Skin of body (tissue), 3 donors: Measurements from ENCODE around the gene MPRIP. TPM values are rescaled to one million over a fixed set of nuclear protein-coding genes. Genes with fewer than 3 reads are reported as not detected.
A peak's percentile ranks its signal among the peaks of the same experiment; 100 is the strongest.

ENCODE experiments used
- DNase-seq: peaks from one replicate; lab custom pipeline; 2025; lab: John Stamatoyannopoulos, UW
- small RNA-seq: library from RNA; depleted of rRNA; stranded (forward); fragments of <200 nt; gene quantifications from one replicate; pipeline ENCODE3, GENCODE V24; 2014; ENCODE audit warnings: low replicate concordance
- total RNA-seq: library from RNA; depleted of rRNA; stranded (reverse); fragments of >200 nt; gene quantifications from one replicate; pipeline ENCODE4 v1.2.3, GENCODE V29; 2014

Gene MPRIP
- total RNA-seq, 1 donor from 2014 or later = 103 TPM

DNA sequence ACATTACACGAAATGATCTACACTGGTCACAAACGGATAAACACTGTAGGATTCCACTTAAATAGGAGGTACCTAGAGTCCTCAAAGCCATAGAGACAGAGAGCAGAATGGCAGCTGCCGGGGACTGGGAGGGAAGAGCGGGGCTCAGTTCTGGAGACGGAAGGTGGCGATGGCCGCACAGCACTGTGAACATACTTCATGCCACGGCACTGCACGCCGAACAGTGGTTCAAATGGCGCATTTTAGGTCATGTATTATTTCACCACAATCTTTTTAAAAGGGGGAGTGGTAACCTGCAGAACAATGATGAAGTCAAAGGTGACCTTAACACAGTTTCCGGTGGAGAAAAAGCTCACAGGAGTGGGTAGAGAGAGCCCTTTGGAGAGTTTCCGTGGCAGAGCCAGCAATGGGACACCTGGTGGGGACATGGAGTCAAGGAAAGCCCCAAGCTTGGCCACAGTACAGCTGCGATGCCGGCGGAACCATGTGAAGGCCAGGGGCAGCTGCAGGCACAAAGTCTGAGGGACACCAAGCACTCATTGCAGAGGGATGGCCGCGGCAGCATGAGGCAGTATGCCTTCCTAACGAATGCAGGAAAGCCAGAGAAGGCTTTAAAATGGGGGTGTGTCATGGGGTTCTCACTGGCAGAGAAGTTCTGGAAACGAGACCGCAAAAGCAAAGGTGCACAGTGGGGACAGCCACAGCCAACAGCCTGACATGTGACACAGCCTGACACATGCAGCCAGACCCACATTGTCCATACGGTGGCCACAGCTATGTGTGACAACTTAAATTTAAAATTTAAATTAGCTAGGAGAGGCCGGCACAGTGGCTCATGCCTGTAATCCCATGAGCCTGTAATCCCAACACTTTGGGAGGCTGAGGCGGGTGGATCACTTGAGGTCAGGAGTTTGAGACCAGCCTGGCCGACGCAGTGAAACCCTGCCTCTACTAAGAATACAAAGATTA is 187.4 kb downstream of the MPRIP start:
- DNase-seq = no peak

DNA sequence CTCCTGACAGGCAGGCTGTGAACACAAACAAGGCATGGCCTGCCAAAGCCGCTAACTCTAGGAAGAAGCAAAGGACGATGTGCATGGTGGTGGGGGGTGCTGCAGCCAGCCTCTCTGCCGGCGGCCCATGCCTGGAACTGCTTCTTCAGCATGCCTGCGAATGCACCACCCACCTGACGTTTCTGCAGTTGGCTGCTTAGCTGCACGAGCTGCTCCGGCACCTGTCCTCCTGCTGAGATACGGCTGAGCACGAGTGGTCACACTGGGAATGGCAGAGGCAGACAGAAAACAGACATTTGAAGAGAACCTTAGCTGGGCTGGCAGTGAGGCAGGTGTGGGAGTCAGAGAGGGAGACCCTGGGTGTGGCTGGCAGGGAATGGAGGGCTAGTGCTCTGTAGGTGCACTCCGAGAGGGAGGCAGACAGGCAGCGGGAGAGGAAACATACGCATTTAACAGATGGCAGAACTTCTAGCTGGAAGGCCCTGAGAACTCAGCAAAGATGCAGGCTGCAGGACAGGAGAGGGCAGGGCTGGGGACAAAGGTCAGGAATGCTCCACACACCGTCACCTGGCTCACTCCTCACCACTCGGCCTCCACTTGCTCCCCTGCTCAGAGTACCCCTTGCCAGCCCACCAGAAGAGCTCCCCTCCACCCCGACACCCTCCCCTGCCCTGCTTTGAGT is 189.5 kb downstream of the MPRIP start:
- no peak for DNase-seq

DNA sequence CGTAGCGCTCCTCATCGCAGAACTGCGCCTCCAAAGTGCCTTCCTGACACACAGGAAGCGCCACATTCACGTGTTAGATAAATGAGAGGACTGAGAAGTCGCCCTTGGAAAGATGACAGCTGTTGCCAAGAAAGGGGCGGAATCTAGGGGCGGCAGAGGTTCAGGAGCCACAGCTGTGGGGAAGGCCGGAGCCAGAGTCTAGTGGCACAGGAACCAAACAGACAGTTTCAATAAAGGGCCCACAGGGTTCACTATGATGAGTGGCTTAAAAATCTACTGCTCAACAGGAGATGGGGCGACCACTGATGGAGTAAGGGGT is 190.0 kb downstream of the MPRIP start:
- no peak for DNase-seq

DNA sequence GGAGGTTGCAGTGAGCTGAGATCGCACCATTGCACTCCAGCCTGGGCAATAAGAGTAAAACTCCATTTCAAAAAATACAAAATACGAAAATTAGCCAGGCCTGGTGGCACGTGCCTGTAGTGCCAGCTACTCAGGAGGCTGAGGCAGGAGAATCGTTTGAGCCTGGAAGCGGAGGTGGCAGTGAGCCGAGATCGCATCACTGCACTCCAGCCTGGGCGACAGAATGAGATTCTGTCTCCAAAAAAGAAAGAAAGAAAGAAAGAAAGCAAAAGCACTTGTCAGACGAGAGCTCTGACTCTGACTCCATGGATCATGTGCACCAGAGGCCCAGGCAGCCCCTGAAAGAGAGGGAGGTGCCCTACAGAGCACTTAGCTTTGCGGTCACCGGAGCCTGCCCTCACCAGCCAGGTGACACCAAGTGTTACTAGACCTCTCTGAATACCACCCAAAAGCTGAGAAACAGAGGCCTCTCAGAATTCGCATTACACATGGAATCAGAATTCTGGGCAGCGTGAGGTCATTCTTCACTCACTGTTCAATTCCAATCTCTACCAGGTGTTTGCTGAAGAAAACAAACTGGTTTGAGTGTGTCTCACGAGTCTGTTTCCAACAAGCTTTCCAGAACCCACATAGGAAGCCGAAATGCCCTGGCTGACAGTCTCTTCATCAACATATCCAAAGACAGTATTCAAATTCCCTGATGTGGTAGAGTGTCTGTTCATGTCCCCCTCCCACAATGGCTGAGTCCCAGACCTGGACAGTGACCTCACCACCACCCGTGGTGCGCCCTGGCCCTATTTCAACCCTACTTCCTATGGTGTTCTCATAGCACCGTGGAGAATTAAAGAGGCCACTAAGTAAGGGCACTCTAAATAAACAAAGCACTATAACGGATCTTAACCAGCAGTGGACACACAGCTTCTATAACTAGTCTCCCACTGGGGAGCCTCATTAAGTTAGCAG is 193.2 kb downstream of the MPRIP start:
- DNase-seq = no peak

DNA sequence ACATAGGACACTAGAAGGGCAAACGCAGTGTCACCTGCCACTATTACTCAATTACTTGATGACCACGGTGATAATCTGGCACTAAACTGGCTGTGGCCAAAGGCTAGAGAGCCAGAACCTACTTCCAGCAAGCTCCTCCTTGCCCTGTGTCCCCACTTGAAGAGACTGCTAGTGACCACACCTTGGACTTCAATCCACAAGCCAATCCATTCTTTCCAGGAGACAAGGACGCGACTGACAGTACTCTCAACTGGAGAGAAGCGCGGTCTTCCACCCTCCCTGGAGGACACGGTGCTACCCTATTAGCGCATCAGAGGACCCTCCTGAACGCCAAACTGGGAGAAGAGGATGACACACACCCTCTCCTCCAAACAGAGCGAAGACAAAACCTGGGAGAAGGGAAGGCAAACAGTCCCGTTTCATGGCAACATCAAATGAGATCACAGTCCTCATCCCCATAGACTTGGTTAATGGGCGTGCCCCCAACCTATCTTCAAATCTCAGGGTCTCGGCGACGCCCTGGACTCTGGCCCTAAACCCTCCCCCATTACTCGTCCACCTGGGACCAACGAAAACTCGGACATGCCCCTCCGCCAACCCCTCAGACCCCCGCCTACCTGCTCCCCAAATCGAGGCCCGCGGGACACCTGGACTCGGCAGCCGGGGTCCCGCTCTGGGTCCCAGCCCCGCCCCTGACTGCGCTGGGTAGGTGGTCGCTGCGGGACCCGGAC is 194.2 kb downstream of the MPRIP start:
- no peak for DNase-seq

DNA sequence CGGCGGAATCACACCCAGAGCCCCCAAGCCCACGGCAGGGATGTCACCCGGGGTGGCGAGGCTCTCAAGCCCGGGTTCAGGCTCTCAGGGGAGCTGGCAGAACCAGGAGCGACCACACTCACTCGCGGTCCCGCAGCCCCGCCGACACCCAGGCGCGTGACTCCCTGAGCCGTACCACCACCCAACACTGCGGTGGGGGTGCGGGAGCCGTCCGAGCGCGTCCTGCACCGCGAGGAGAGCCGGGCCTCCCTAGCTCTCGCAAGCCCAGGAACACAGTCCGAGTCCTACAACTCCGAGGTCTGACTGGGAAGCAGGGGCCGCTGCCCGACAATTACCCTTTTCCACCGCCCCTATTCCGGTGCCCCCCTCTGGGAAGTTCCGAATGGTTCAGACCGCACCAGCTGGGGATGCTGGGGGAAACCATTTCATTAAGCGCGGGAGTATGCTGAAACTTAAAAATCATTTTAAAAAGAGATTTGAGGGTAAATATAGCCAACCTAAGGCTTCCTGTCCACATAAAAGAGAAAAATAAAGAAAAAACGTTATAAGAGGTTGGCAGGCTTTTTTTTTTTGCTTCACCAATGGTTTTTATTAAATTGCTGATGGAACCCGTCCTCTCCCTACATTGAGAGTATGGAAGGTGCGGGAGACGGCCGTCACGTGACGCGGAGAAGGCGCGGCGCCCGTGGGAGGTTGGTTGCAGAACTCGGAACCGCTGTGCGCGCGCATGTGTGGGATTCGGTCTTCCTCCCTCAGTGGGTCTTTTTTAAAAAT is 195.0 kb downstream of the MPRIP start, which contains the start of gene FLCN:
Gene FLCN (minus strand): TSS at position 143 of the 774 bp plus-strand sequence. CDS start 9,031 bp downstream, outside the sequence.
- DNase-seq = peak; percentile 94

DNA sequence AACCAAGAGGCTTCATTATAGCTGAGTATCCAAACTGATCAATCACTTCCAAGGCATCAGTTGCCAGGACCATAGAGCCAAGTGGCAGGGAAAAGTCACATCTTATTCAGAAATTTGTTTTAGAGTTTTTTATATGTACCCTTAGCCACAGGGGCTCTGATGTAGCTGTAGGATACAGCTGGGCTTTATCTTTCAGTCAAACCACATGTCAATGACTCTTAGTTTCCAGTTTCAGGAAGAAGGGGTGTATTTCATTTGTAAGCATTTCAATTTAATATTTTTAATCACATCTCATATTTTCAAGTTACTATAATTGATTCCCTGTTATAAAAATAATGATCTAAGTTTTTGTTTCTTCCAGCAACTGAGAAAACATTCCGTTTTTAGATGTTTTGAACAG is 197.6 kb downstream of the MPRIP start:
- DNase-seq = no peak

DNA sequence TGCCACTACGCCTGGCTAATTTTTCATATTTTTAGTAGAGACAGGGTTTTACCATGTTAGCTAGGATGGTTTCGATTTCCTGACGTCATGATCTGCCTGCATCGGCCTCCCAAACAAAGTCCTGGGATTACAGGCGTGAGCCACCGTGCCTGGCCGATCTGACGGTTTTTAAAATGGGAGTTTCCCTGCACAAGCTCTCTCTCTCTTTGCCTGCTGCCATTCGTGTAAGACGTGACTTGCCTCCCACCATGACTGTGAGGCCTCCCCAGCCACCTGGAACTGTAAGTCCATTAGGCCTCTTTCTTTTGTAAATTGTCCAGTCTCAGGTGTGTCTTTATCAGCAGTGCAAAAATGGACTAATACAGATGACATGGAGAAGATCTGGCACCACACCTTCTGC is 199.4 kb downstream of the MPRIP start:
- DNase-seq = no peak

DNA sequence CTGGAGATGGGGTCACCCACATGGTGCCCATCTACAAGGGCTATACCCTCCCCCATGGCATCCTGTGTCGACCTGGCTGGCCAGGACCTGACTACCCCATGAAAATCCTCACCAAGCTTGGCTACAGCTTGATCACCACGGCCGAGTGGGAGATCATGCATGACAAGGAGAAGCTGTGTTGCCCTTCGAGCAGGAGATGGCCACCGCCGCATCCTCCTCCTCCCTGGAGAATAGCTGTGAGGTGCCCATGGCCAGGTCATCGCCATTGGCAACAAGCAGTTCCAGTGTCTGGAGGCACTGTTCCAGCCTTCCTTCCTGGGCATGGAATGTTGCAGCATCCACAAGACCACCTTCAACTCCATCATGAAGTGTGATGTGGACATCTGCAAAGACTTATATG is 200.0 kb downstream of the MPRIP start:
- no peak for DNase-seq

Small RNA genes lying within 50 kb of the gene (small RNA-seq; reads per million reads assigned to genes)
- gene RNU6-767P = not detected

Other genes with a start within 250 kb of the MPRIP start
- not detected for gene TNFRSF13B, start 70.3 kb upstream of the MPRIP start, total RNA-seq
- 5.2 TPM for gene PLD6, start 163.9 kb downstream of the MPRIP start, total RNA-seq
- gene FLCN, start 194.7 kb downstream of the MPRIP start, total RNA-seq = 58.5 TPM
- 58.9 TPM for gene COPS3, start 238.8 kb downstream of the MPRIP start, total RNA-seq